Measurements from ENCODE around the gene IL3RA. TPM values are rescaled to one million over a fixed set of nuclear protein-coding genes. Genes with fewer than 3 reads are reported as not detected.
"Not testable (repeated sequence)": the region's sequence is repeated elsewhere in the genome, so short reads cannot be mapped to it uniquely, and the experiment has no call there.

IL3RA gene
- total and polyA plus RNA-seq, 4 donors = 0.33 to 1.7 (median 1.0) TPM

DNA sequence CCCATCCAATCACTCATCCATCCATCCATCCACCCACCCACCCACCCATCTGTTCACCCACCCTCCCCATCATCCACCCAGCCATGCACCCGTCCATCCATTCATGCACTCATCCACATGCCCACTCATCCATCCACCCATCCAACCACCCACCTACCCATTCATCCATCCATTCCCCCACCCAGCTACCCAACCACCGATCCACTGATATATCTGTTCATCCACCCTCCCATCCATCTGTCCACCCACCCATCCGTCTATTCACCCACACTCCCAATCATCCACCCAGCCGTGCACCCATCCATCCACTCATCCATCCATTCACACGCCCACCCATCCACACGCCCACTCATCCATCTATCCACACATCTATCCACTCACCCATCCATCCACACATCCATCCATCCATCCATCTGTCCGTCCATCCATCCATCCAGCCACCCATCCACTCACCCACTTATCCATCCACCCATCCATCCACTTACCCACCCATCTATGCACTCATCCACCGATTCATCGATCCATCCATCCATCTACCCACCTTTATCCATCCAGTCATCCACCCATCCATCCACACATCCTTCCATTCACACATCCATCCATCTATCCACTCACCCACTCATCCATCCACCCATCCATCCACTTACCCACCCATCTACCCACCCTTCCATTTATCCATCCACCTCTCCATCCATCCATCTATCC is 87.7 kb downstream of the IL3RA start:
- no peak for DNase-seq (ENCODE audit: low spot score)
- Histone ChIP-seq H3K27me3 (ENCODE audit: control insufficient read depth in 4 of 4, insufficient read depth in 4 of 4, low read length in 3 of 4) (no peaks in the 10 kb centered on the region), H3K36me3 (ENCODE audit: control insufficient read depth in 4 of 4, insufficient read depth in 3 of 4, low read depth in 1 of 4, low read length in 3 of 4) (peaks cover 5 to 39% (median 23%) of the 10 kb centered on the region in 4 donors), H3K4me3 (ENCODE audit: low read depth in 1 of 3, low read length in 3 of 3) (no peak overlapping the region), H3K9me3 (ENCODE audit: control insufficient read depth in 4 of 4, low read length in 3 of 4) (peaks cover 1 to 8% (median 7%) of the 10 kb centered on the region in 4 donors), H3K4me1 (ENCODE audit: control insufficient read depth in 4 of 4, insufficient read depth in 4 of 4, low read length in 3 of 4) (no peaks in the 10 kb centered on the region), H3K9ac (ENCODE audit: low read depth in 1 of 2, low read length in 2 of 2) (no peak overlapping the region), H3K27ac (ENCODE audit: low read depth in 1 of 2, low read length in 2 of 2) (no peak overlapping the region)
- TF ChIP-seq RAD21 (IDR thresholded peaks at IDR 0.05) = no peak
- no peak for TF ChIP-seq MAX (IDR thresholded peaks at IDR 0.05)
- no peak for TF ChIP-seq TAF1 (conservative IDR thresholded peaks at IDR 0.05)
- no peak for TF ChIP-seq JUND (IDR thresholded peaks at IDR 0.05)
- 86% methylated on average over 9 of the region's 9 CpGs for WGBS

DNA sequence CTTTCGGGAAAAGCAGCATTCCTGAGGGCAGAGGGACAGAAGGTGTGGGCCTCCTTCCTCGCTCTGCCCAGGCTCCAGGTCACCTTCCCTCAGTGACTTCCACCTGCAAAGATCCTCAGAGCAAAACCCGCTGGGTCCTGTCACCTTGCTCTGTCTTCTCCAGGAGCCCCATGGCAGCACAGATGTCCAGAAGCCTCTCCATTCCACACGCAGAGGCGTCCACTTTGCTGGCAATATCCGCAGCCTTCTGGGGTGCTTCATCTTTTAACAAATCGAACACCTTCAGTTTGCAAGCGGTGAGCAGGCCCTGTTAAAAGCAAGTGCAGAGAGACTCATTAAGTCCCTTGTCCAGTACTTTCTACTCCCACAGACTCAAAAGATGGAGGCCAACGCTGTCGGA is 88.8 kb downstream of the IL3RA start:
- DNase-seq (ENCODE audit: low spot score) = no peak
- no peak for TF ChIP-seq TAF1 (conservative IDR thresholded peaks at IDR 0.05)
- TF ChIP-seq GABPA (IDR thresholded peaks at IDR 0.05 in 1 of 2, conservative IDR thresholded peaks at IDR 0.05 in 1 of 2) = no peak
- no peak for TF ChIP-seq JUND (IDR thresholded peaks at IDR 0.05)
- TF ChIP-seq, protein P1, sequence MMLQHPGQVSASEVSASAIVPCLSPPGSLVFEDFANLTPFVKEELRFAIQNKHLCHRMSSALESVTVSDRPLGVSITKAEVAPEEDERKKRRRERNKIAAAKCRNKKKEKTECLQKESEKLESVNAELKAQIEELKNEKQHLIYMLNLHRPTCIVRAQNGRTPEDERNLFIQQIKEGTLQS (IDR thresholded peaks at IDR 0.05) = no peak
- TF ChIP-seq MAX (IDR thresholded peaks at IDR 0.05) = no peak
- no peak for TF ChIP-seq SP1 (IDR thresholded peaks at IDR 0.05)
- no peak for TF ChIP-seq FOXA2 (IDR thresholded peaks at IDR 0.05)
- no peak for TF ChIP-seq HNF4G (IDR thresholded peaks at IDR 0.05)
- no peak for TF ChIP-seq FOXA1 (IDR thresholded peaks at IDR 0.05)
- TF ChIP-seq, protein P2, sequence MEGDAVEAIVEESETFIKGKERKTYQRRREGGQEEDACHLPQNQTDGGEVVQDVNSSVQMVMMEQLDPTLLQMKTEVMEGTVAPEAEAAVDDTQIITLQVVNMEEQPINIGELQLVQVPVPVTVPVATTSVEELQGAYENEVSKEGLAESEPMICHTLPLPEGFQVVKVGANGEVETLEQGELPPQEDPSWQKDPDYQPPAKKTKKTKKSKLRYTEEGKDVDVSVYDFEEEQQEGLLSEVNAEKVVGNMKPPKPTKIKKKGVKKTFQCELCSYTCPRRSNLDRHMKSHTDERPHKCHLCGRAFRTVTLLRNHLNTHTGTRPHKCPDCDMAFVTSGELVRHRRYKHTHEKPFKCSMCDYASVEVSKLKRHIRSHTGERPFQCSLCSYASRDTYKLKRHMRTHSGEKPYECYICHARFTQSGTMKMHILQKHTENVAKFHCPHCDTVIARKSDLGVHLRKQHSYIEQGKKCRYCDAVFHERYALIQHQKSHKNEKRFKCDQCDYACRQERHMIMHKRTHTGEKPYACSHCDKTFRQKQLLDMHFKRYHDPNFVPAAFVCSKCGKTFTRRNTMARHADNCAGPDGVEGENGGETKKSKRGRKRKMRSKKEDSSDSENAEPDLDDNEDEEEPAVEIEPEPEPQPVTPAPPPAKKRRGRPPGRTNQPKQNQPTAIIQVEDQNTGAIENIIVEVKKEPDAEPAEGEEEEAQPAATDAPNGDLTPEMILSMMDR (IDR thresholded peaks at IDR 0.05; ENCODE audit: low read depth, low read length, missing input control) = no peak
- TF ChIP-seq RXRA (IDR thresholded peaks at IDR 0.05) = no peak
- TF ChIP-seq EGR1 (IDR thresholded peaks at IDR 0.05; ENCODE audit: low read depth in 2 of 2) = no peak
- TF ChIP-seq HNF4A (conservative IDR thresholded peaks at IDR 0.05) = no peak
- no peak for TF ChIP-seq REST (IDR thresholded peaks at IDR 0.05)
- TF ChIP-seq, protein P3, sequence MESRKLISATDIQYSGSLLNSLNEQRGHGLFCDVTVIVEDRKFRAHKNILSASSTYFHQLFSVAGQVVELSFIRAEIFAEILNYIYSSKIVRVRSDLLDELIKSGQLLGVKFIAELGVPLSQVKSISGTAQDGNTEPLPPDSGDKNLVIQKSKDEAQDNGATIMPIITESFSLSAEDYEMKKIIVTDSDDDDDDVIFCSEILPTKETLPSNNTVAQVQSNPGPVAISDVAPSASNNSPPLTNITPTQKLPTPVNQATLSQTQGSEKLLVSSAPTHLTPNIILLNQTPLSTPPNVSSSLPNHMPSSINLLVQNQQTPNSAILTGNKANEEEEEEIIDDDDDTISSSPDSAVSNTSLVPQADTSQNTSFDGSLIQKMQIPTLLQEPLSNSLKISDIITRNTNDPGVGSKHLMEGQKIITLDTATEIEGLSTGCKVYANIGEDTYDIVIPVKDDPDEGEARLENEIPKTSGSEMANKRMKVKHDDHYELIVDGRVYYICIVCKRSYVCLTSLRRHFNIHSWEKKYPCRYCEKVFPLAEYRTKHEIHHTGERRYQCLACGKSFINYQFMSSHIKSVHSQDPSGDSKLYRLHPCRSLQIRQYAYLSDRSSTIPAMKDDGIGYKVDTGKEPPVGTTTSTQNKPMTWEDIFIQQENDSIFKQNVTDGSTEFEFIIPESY (IDR thresholded peaks at IDR 0.05) = no peak
- no peak for TF ChIP-seq YY1 (IDR thresholded peaks at IDR 0.05)
- no peak for TF ChIP-seq RAD21 (IDR thresholded peaks at IDR 0.05)
- no peak for TF ChIP-seq NR2F2 (IDR thresholded peaks at IDR 0.05)
- peaks cover 1 to 8% (median 7%) of the 10 kb centered on the region in 4 donors for H3K9me3 ChIP-seq (ENCODE audit: control insufficient read depth in 4 of 4, low read length in 3 of 4)
- no peak overlapping the region for H3K4me3 ChIP-seq (ENCODE audit: low read depth in 1 of 3, low read length in 3 of 3)
- H3K27ac ChIP-seq (ENCODE audit: low read depth in 1 of 2, low read length in 2 of 2) = no peak overlapping the region
- H3K27me3 ChIP-seq (ENCODE audit: control insufficient read depth in 4 of 4, insufficient read depth in 4 of 4, low read length in 3 of 4) = no peaks in the 10 kb centered on the region
- WGBS = 88% methylated on average over 10 of the region's 10 CpGs
- no peaks in the 10 kb centered on the region for H3K4me1 ChIP-seq (ENCODE audit: control insufficient read depth in 4 of 4, insufficient read depth in 4 of 4, low read length in 3 of 4)
- H3K9ac ChIP-seq (ENCODE audit: low read depth in 1 of 2, low read length in 2 of 2) = no peak overlapping the region
- peaks cover 6 to 39% (median 23%) of the 10 kb centered on the region in 4 donors for H3K36me3 ChIP-seq (ENCODE audit: control insufficient read depth in 4 of 4, insufficient read depth in 3 of 4, low read depth in 1 of 4, low read length in 3 of 4)

GRCh38 chrX:1426321-1426720 is 89.7 kb downstream of the IL3RA start:
- peaks cover 8 to 38% (median 21%) of the 10 kb centered on the region in 4 donors for H3K36me3 ChIP-seq (ENCODE audit: control insufficient read depth in 4 of 4, insufficient read depth in 3 of 4, low read depth in 1 of 4, low read length in 3 of 4)
- not testable (repeated sequence) for H3K9ac ChIP-seq (ENCODE audit: low read depth in 1 of 2, low read length in 2 of 2)

More at GRCh38 chrX:1426321-1426720, 89.7 kb downstream of the IL3RA start:
- H3K27me3 ChIP-seq (ENCODE audit: control insufficient read depth in 4 of 4, insufficient read depth in 4 of 4, low read length in 3 of 4); H3K4me3 ChIP-seq (ENCODE audit: low read depth in 1 of 3, low read length in 3 of 3); H3K4me1 ChIP-seq (ENCODE audit: control insufficient read depth in 4 of 4, insufficient read depth in 4 of 4, low read length in 3 of 4); H3K9me3 ChIP-seq (ENCODE audit: control insufficient read depth in 4 of 4, low read length in 3 of 4); DNase-seq (ENCODE audit: low spot score); H3K27ac ChIP-seq (ENCODE audit: low read depth in 1 of 2, low read length in 2 of 2): not testable (repeated sequence)
- 93% methylated on average over 16 of the region's 16 CpGs for WGBS
